ENCODE measurements around the gene FGFR4.

Gene FGFR4

GRCh38 chr5:177117441-177118045, 30.8 kb downstream of the FGFR4 start:
- no peak overlapping the region for H3K4me3 ChIP-seq (ENCODE audit: low read depth, low read length)
- in situ Hi-C loops (cut with HindIII; ENCODE audit: low sequenced_read_pairs), result no loop called here
- no peak for DNase-seq (ENCODE audit: low read depth)
- TF ChIP-seq CTCF (IDR thresholded peaks at IDR 0.05; ENCODE audit: low read depth, low read length, missing control alignments), result no peak

GRCh38 chr5:177122566-177122965, 35.9 kb downstream of the FGFR4 start:
- TF ChIP-seq CTCF (IDR thresholded peaks at IDR 0.05; ENCODE audit: low read depth, low read length, missing control alignments), result no peak
- H3K4me3 ChIP-seq (ENCODE audit: low read depth, low read length), result no peak overlapping the region
- in situ Hi-C loops (cut with HindIII; ENCODE audit: low sequenced_read_pairs), result no loop called here
- no peak for DNase-seq (ENCODE audit: low read depth)

- no peak overlapping the region for H3K4me3 ChIP-seq (ENCODE audit: low read depth, low read length)
- no peak for DNase-seq (ENCODE audit: low read depth)
- in situ Hi-C loops (cut with HindIII; ENCODE audit: low sequenced_read_pairs), result no loop called here
- no peak for TF ChIP-seq CTCF (IDR thresholded peaks at IDR 0.05; ENCODE audit: low read depth, low read length, missing control alignments)
Measured at GRCh38 chr5:177123789-177124485, 37.2 kb downstream of the FGFR4 start.

GRCh38 chr5:177124486-177124991, 37.8 kb downstream of the FGFR4 start:
- DNase-seq (ENCODE audit: low read depth), result no peak
- in situ Hi-C loops (cut with HindIII; ENCODE audit: low sequenced_read_pairs), result no loop called here
- no peak overlapping the region for H3K4me3 ChIP-seq (ENCODE audit: low read depth, low read length)
- TF ChIP-seq CTCF (IDR thresholded peaks at IDR 0.05; ENCODE audit: low read depth, low read length, missing control alignments), result no peak

GRCh38 chr5:177126771-177127170, 40.1 kb downstream of the FGFR4 start:
- no peak for TF ChIP-seq CTCF (IDR thresholded peaks at IDR 0.05; ENCODE audit: low read depth, low read length, missing control alignments)
- no peak overlapping the region for H3K4me3 ChIP-seq (ENCODE audit: low read depth, low read length)
- no peak for DNase-seq (ENCODE audit: low read depth)
- in situ Hi-C loops (cut with HindIII; ENCODE audit: low sequenced_read_pairs), result no loop called here

- in situ Hi-C loops (cut with HindIII; ENCODE audit: low sequenced_read_pairs), result no loop called here
- DNase-seq (ENCODE audit: low read depth), result no peak
- no peak for TF ChIP-seq CTCF (IDR thresholded peaks at IDR 0.05; ENCODE audit: low read depth, low read length, missing control alignments)
Measured at GRCh38 chr5:177128551-177128981, 41.9 kb downstream of the FGFR4 start.

More at GRCh38 chr5:177128551-177128981, 41.9 kb downstream of the FGFR4 start:
- H3K4me3 ChIP-seq (ENCODE audit: low read depth, low read length), result no peak overlapping the region
